ENCODE measurements around the gene NINL.

GRCh38 chr20:25493748-25494505 lies 91.4 kb downstream of the NINL start:
- TF ChIP-seq CTCF (IDR thresholded peaks at IDR 0.05 in 4 of 5, conservative IDR thresholded peaks at IDR 0.05 in 1 of 5) (no peak), POLR2A (IDR thresholded peaks at IDR 0.05) (no peak)

All from gastrocnemius medialis (tissue), 4 donors.